Measurements from ENCODE around the gene HINT3. TPM values are rescaled to one million over a fixed set of nuclear protein-coding genes. Genes with fewer than 3 reads are reported as not detected.
A peak's percentile ranks its signal among the peaks of the same experiment; 100 is the strongest.

Gene HINT3
- total and polyA plus RNA-seq, 4 donors = 5.6 to 17.4 (median 10.6) TPM

DNA sequence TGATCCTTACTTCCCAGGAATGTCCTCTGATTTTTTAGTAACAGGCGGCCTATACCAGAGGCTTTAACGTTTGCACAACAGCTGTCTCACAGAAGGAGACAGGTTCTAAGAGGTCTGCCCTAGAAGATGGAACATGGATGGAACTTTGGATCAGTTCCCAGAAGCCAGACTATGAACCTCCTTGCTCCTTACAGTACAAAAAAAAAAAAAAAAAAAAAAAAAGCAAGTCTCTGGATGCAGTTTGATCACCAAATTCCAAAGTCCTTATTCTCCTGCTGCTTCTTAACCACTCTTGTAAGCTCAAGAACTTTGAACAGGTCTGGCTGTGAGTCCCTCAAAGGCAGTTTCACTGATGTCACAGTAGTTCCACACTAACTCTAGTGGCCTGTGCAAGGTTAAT, 27.7 kb downstream of the HINT3 start:
- peaks cover 6 to 25% (median 20%) of the 10 kb centered on the region in 4 donors for H3K4me1 ChIP-seq (ENCODE audit: control insufficient read depth in 4 of 4, insufficient read depth in 4 of 4, low read length in 3 of 4)
- H3K4me3 ChIP-seq (ENCODE audit: low read depth in 1 of 3, low read length in 3 of 3) = no peak overlapping the region
- no peaks in the 10 kb centered on the region for H3K27me3 ChIP-seq (ENCODE audit: control insufficient read depth in 4 of 4, insufficient read depth in 4 of 4, low read length in 3 of 4)
- WGBS = 82% methylated on average over 2 of the region's 2 CpGs
- no peak overlapping the region for H3K27ac ChIP-seq (ENCODE audit: low read depth in 1 of 2, low read length in 2 of 2)
- no peaks in the 10 kb centered on the region for H3K9me3 ChIP-seq (ENCODE audit: control insufficient read depth in 4 of 4, low read length in 3 of 4)
- no peak for TF ChIP-seq RXRA (IDR thresholded peaks at IDR 0.05)
- TF ChIP-seq FOXA1 (IDR thresholded peaks at IDR 0.05) = no peak
- no peak for TF ChIP-seq HNF4A (conservative IDR thresholded peaks at IDR 0.05)
- TF ChIP-seq, protein P1, sequence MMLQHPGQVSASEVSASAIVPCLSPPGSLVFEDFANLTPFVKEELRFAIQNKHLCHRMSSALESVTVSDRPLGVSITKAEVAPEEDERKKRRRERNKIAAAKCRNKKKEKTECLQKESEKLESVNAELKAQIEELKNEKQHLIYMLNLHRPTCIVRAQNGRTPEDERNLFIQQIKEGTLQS (IDR thresholded peaks at IDR 0.05) = no peak
- TF ChIP-seq, protein P2, sequence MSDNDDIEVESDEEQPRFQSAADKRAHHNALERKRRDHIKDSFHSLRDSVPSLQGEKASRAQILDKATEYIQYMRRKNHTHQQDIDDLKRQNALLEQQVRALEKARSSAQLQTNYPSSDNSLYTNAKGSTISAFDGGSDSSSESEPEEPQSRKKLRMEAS (IDR thresholded peaks at IDR 0.05) = no peak
- TF ChIP-seq, protein P3, sequence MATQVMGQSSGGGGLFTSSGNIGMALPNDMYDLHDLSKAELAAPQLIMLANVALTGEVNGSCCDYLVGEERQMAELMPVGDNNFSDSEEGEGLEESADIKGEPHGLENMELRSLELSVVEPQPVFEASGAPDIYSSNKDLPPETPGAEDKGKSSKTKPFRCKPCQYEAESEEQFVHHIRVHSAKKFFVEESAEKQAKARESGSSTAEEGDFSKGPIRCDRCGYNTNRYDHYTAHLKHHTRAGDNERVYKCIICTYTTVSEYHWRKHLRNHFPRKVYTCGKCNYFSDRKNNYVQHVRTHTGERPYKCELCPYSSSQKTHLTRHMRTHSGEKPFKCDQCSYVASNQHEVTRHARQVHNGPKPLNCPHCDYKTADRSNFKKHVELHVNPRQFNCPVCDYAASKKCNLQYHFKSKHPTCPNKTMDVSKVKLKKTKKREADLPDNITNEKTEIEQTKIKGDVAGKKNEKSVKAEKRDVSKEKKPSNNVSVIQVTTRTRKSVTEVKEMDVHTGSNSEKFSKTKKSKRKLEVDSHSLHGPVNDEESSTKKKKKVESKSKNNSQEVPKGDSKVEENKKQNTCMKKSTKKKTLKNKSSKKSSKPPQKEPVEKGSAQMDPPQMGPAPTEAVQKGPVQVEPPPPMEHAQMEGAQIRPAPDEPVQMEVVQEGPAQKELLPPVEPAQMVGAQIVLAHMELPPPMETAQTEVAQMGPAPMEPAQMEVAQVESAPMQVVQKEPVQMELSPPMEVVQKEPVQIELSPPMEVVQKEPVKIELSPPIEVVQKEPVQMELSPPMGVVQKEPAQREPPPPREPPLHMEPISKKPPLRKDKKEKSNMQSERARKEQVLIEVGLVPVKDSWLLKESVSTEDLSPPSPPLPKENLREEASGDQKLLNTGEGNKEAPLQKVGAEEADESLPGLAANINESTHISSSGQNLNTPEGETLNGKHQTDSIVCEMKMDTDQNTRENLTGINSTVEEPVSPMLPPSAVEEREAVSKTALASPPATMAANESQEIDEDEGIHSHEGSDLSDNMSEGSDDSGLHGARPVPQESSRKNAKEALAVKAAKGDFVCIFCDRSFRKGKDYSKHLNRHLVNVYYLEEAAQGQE (IDR thresholded peaks at IDR 0.05) = no peak
- no peak for TF ChIP-seq YY1 (IDR thresholded peaks at IDR 0.05)
- TF ChIP-seq SP1 (IDR thresholded peaks at IDR 0.05) = no peak
- no peak for TF ChIP-seq HNF4G (IDR thresholded peaks at IDR 0.05)
- no peak for DNase-seq (ENCODE audit: low spot score)
- no peaks in the 10 kb centered on the region for H3K36me3 ChIP-seq (ENCODE audit: control insufficient read depth in 4 of 4, insufficient read depth in 3 of 4, low read depth in 1 of 4, low read length in 3 of 4)
- no peak overlapping the region for H3K9ac ChIP-seq (ENCODE audit: low read depth in 1 of 2, low read length in 2 of 2)

DNA sequence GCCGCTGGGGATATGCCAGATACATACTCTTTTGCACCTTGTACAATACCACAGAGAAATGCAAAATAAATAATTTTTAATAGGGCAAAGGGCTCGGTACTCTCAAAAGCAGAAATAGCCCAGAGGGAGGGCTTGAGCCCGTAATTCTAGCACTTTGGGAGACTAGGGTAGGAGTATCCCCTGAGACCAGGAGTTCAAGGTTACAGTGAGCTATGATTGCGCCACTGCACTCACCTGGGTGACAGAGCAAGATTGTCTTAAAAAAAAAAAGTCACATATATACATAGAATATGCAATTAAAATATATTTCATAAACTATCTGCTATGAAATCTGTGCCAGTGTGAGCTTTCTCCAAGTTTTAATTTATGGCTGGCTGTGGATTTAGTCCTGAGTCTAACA, 29.0 kb downstream of the HINT3 start:
- Histone ChIP-seq H3K9me3 (ENCODE audit: control insufficient read depth in 4 of 4, low read length in 3 of 4) (no peaks in the 10 kb centered on the region), H3K27ac (ENCODE audit: low read depth in 1 of 2, low read length in 2 of 2) (peak overlapping the region; percentile 82 to 90), H3K4me1 (ENCODE audit: control insufficient read depth in 4 of 4, insufficient read depth in 4 of 4, low read length in 3 of 4) (peaks cover 6 to 31% (median 24%) of the 10 kb centered on the region in 4 donors), H3K27me3 (ENCODE audit: control insufficient read depth in 4 of 4, insufficient read depth in 4 of 4, low read length in 3 of 4) (no peaks in the 10 kb centered on the region), H3K36me3 (ENCODE audit: control insufficient read depth in 4 of 4, insufficient read depth in 3 of 4, low read depth in 1 of 4, low read length in 3 of 4) (no peaks in the 10 kb centered on the region), H3K9ac (ENCODE audit: low read depth in 1 of 2, low read length in 2 of 2) (peak overlapping the region in 1 of 2 donors; percentile 91), H3K4me3 (ENCODE audit: low read depth in 1 of 3, low read length in 3 of 3) (peak overlapping the region; percentile 80 to 93 (median 85))
- 49% methylated on average over 4 of the region's 4 CpGs for WGBS
- TF ChIP-seq HNF4A (conservative IDR thresholded peaks at IDR 0.05) = peak; percentile 35 to 39
- TF ChIP-seq, protein P4, sequence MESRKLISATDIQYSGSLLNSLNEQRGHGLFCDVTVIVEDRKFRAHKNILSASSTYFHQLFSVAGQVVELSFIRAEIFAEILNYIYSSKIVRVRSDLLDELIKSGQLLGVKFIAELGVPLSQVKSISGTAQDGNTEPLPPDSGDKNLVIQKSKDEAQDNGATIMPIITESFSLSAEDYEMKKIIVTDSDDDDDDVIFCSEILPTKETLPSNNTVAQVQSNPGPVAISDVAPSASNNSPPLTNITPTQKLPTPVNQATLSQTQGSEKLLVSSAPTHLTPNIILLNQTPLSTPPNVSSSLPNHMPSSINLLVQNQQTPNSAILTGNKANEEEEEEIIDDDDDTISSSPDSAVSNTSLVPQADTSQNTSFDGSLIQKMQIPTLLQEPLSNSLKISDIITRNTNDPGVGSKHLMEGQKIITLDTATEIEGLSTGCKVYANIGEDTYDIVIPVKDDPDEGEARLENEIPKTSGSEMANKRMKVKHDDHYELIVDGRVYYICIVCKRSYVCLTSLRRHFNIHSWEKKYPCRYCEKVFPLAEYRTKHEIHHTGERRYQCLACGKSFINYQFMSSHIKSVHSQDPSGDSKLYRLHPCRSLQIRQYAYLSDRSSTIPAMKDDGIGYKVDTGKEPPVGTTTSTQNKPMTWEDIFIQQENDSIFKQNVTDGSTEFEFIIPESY (IDR thresholded peaks at IDR 0.05) = no peak
- DNase-seq (ENCODE audit: low spot score) = no peak

DNA sequence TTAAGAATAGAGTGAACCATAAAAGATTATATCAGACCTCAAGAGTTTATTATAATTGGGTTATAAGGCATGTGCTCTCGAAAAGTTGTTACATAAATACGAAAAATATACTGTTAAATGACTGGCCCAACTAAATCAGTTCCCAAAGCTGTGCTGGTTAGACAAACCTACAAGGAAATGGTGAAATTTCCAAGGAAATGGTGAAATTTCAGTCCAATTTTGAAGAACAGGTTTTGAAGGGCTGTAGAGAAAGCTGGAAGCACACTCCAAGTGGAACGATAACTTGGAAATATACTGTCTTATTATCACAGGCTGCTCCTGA, 29.4 kb downstream of the HINT3 start:
- Histone ChIP-seq H3K27me3 (ENCODE audit: control insufficient read depth in 4 of 4, insufficient read depth in 4 of 4, low read length in 3 of 4) (no peaks in the 10 kb centered on the region), H3K9me3 (ENCODE audit: control insufficient read depth in 4 of 4, low read length in 3 of 4) (no peaks in the 10 kb centered on the region), H3K4me3 (ENCODE audit: low read depth in 1 of 3, low read length in 3 of 3) (peak overlapping the region; percentile 80 to 93 (median 85)), H3K4me1 (ENCODE audit: control insufficient read depth in 4 of 4, insufficient read depth in 4 of 4, low read length in 3 of 4) (peaks cover 5 to 32% (median 23%) of the 10 kb centered on the region in 4 donors), H3K27ac (ENCODE audit: low read depth in 1 of 2, low read length in 2 of 2) (peak overlapping the region; percentile 82 to 90), H3K36me3 (ENCODE audit: control insufficient read depth in 4 of 4, insufficient read depth in 3 of 4, low read depth in 1 of 4, low read length in 3 of 4) (no peaks in the 10 kb centered on the region), H3K9ac (ENCODE audit: low read depth in 1 of 2, low read length in 2 of 2) (peak overlapping the region; percentile 79 to 91)
- TF ChIP-seq TAF1 (conservative IDR thresholded peaks at IDR 0.05) (no peak), JUND (IDR thresholded peaks at IDR 0.05) (no peak), RXRA (IDR thresholded peaks at IDR 0.05) (no peak), YY1 (IDR thresholded peaks at IDR 0.05) (no peak), SP1 (IDR thresholded peaks at IDR 0.05) (no peak), FOXA2 (IDR thresholded peaks at IDR 0.05) (no peak), EGR1 (IDR thresholded peaks at IDR 0.05; ENCODE audit: low read depth in 2 of 2) (no peak), RAD21 (IDR thresholded peaks at IDR 0.05) (no peak)
- TF ChIP-seq, protein P3 (IDR thresholded peaks at IDR 0.05) = no peak
- TF ChIP-seq, protein P1 (IDR thresholded peaks at IDR 0.05) = no peak
- TF ChIP-seq, protein P2 (IDR thresholded peaks at IDR 0.05) = no peak
- TF ChIP-seq, protein P4 (IDR thresholded peaks at IDR 0.05) = no peak
- WGBS = 2% methylated on average over 3 of the region's 3 CpGs
- no peak for DNase-seq (ENCODE audit: low spot score)
